Activated CD8-positive, alpha-beta memory T cell treated with anti-CD3 and anti-CD28 coated beads, Interleukin-2, amount 50 U/mL, for 1 hour (primary cell): Measurements from ENCODE around the gene JMJD8.

ENCODE experiments used
- DNase-seq: peaks from one replicate; pipeline ENCODE4 v3.0.0-alpha.2; 2020; ENCODE audit errors: extremely low read depth

JMJD8 gene

DNA sequence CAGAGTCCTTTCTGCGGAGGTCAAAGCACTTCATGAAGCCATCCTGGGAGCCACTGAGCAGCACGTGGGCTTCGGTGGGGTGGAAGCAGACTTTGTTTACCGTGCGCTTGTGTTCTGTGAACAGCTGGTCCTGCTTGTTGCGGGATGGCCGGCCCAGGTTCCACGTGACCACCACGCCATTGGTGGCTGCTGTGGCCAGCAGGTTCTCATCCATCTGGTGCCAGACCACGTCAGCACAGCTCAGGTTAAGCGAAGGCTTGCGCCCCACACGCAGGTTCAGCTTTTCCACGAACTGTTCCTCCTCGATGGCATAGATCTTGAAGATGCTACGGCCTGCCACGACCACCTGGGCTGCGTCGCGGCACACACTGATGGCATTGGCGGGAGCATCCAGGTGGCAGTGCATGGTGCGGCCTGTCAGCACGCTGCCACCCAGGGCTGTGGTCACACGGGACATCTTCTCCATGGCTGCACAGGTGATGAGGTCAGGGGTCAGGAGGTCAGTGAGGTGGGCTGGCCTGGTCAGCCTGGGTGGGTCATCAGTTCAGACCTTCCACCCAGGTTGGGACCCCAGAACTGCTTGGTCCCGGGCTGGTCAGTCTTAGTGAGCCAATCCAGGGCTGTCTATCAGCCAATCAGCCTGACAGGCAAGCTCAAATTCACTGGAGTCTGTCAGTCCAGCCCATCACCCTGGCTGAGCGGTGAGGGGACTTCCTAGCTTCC, 5.2 kb upstream of the JMJD8 start:
- no peak for DNase-seq

- DNase-seq, result no peak
These were observed 3.4 kb upstream of the JMJD8 start for GRCh38 chr16:687499-687898.

DNA sequence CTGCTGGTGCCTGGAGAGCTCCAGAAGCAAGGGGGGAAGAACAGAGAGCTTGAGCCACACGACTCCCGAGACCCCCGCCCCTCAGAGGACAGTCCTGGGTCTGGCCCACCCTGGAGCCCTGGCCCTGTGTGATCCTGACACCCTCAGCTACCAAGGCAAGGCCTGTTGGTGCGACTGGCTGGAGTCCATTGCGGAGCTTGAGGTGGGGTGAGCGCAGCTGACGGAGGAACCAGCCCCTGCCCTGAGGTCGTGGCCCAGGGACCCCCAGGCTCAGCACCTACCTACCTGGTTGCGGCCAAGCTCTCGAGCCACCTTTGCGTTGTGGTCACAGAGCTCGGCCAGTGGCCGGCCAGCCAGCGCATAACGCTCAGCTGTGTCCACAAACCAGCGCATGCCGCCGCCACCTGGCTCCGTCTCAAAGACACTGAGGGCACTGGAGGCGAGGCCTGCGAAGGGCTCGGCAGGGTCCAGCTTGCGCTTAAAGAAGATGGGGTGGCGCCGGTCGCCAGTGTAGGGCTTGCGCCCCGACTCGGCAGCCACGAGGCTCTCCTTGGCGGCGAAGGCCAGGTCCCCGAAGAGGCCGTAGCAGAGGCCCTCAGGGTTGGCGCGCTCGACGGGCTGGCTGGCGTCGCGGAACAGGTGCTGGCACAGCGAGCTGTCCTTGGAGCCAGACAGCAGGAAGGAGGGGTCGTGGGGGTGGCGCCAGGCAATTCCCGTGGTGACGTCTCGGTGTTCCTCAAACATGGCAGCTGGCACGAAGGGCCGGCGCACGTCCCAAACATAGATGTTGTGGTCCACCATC, 2.5 kb upstream of the JMJD8 start:
- DNase-seq, result no peak

DNA sequence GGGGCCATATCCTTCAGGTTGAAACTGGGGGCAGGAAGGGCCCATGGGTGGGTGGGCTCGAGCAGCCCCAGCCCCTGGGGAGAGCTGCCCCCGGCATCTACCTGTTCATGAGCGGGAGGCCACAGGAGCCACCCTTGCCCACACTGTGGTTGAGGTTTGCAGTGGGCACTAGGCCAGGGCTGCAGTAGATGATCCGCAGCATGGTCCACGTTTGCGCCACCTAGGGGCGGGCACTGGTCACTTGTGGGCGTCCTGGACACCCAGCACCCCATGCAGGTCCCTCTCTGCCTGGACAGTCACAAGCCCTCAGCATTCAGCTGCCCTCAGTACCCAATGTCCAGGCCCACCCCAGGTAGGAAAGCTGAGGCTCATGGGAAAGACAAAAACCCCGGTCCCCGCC, 1.8 kb upstream of the JMJD8 start:
- DNase-seq, result no peak

- no peak for DNase-seq
These were observed 995 bp upstream of the JMJD8 start for GRCh38 chr16:684961-685696.

- no peak for DNase-seq
These were observed 601 bp downstream of the JMJD8 start for GRCh38 chr16:683396-684070.

GRCh38 chr16:682493-683395, 1.4 kb downstream of the JMJD8 start:
- DNase-seq, result no peak

- DNase-seq, result no peak
These were observed 2.2 kb downstream of the JMJD8 start for GRCh38 chr16:681746-682427.

DNA sequence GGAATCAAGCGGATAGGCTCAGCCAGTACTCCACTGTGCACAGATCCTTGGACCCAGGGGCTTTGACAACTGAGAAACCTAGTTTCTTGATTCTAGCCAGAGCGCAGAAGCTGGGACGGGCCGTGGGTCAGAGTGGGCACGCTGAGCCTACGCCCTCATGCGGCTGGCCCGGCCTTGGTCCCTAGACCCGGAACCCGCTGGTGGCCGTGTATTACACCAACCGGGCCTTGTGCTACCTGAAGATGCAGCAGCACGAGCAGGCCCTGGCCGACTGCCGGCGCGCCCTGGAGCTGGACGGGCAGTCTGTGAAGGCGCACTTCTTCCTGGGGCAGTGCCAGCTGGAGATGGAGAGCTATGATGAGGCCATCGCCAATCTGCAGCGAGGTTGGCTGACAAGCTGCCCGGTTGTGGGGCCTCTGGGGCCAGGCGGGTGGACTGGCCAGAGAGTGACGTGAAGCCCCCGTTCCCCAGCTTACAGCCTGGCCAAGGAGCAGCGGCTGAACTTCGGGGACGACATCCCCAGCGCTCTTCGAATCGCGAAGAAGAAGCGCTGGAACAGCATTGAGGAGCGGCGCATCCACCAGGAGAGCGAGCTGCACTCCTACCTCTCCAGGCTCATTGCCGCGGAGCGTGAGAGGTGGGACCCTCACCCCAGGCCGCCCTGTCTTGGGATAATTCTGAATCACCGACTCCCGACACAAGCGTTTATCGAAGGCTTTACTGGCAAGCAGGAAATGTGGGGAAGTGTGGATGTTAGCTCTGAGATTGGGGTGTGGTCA, 3.0 kb downstream of the JMJD8 start:
- no peak for DNase-seq

DNA sequence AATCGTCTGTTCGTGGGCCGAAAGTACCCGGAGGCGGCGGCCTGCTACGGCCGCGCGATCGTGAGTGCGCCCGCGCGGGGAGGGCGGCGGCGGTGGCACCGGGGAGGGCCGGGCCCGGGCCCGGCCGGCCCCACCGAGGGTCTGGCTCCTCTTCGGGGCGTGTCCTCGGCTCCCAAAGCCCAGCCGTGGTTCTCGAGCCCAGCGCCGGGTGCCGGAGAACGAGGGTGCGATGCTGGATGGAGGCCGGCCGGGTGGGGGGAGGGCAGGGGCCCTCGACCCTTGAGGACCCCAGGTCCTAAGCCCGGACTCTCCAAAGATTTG, 3.5 kb downstream of the JMJD8 start:
- DNase-seq, result no peak

GRCh38 chr16:679814-680624, 4.1 kb downstream of the JMJD8 start, which contains the start of gene STUB1:
STUB1 (plus strand) TSS chr16:680410; CDS start chr16:680526, 116 bp downstream.
- peak; percentile 65 for DNase-seq

- no peak for DNase-seq
These were observed 5.0 kb downstream of the JMJD8 start for GRCh38 chr16:678858-679813.

GRCh38 chr16:678209-678857, 5.8 kb downstream of the JMJD8 start:
- no peak for DNase-seq

DNA sequence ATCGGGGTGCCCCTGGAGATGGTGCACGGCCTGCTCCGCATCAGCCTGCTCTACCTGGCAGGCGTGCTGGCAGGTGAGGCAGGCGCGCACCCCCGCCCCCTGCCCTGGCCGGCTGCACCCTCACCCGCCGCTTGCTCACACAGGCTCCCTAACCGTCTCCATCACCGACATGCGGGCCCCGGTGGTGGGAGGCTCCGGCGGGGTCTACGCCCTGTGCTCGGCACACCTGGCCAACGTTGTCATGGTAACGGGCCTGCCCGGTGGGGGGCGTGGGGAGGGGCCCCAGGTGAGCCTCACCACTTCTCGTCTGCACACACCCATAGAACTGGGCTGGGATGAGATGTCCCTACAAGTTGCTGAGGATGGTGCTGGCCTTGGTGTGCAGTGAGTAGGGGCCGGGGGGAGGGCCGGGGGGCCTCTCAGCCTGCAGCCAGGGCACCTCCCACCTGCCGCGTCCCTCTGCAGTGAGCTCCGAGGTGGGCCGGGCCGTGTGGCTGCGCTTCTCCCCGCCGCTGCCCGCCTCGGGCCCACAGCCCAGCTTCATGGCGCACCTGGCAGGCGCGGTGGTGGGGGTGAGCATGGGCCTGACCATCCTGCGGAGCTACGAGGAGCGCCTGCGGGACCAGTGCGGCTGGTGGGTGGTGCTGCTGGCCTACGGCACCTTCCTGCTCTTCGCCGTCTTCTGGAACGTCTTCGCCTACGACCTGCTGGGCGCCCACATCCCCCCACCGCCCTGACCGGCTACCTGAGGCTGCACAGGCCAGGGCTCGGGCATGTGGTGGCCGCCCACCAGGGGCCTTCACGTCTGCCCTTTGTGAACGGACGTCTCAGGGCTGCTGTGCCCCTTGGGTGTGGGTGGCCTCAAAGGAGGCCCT, 6.6 kb downstream of the JMJD8 start:
- no peak for DNase-seq

DNA sequence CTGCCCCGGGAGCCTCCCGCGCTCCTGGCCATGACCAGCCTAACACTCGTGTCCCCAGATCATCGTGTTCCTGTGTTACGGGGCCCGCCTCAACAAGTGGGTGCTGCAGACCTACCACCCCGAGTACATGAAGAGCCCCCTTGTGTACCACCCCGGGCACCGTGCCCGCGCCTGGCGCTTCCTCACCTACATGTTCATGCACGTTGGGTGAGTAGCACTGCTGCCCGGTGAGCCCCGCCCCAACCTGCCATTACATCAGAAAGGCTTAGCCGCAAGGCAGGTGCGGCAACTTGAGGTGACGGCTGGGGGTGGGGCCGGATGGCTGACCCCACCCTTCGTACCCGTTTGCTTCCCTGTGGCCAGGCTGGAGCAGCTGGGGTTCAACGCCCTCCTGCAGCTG, 7.2 kb downstream of the JMJD8 start:
- no peak for DNase-seq

GRCh38 chr16:676565-676902, 7.6 kb downstream of the JMJD8 start:
- no peak for DNase-seq
